Neural cell (in vitro differentiated cells): ENCODE data around the gene SELL. TPM values are rescaled to one million over a fixed set of nuclear protein-coding genes. Genes with fewer than 3 reads are reported as not detected.

ENCODE experiments used
- H2AFZ ChIP-seq: fragments of 200-600, 300-800 bp; sonication (generic), shearing (Covaris generic); 2 replicates; pipeline ENCODE4 v1.6.0; 2014; ENCODE audit warnings: low read depth, mild to moderate bottlenecking, antibody characterized with exemption, low read length, moderate library complexity
- H3F3A ChIP-seq: fragments of 200-600 bp; shearing (Covaris generic); 2 replicates; pipeline ENCODE4 v1.6.1; 2016; ENCODE audit warnings: mild to moderate bottlenecking, moderate library complexity, mixed read lengths, antibody characterized with exemption, low read length; ENCODE audit not compliant: insufficient read depth, poor library complexity, severe bottlenecking
- H3K27ac ChIP-seq: fragments of 200-600, 300-800 bp; sonication (generic), shearing (Covaris generic); 2 replicates; pipeline ENCODE4 v1.5.1; 2014; ENCODE audit warnings: mild to moderate bottlenecking, low read length, moderate library complexity
- H3K27me3 ChIP-seq: fragments of 300-800, 200-600 bp; sonication (generic), shearing (Covaris generic); 2 replicates; pipeline ENCODE4 v1.6.0; 2014; ENCODE audit warnings: mild to moderate bottlenecking, low read depth, low read length, moderate library complexity; ENCODE audit not compliant: insufficient read depth
- H3K36me3 ChIP-seq: fragments of 300-800, 200-600 bp; sonication (generic), shearing (Covaris generic); 2 replicates; pipeline ENCODE4 v1.5.1; 2014; ENCODE audit warnings: mild to moderate bottlenecking, antibody characterized with exemption, low read length, moderate library complexity; ENCODE audit not compliant: insufficient read depth
- H3K4me2 ChIP-seq: fragments of 300-800, 200-600 bp; sonication (generic), shearing (Covaris generic); 2 replicates; pipeline ENCODE4 v1.6.0; 2014; ENCODE audit warnings: mild to moderate bottlenecking, low read length
- H3K4me3 ChIP-seq: fragments of 300-800, 200-600 bp; sonication (generic), shearing (Covaris generic); 2 replicates; pipeline ENCODE4 v1.5.1; 2014; ENCODE audit warnings: mild to moderate bottlenecking, low read length, moderate library complexity
- H3K79me2 ChIP-seq: fragments of 200-600 bp; shearing (Covaris generic); replicated peaks from 2 replicates; pipeline ENCODE4 v1.6.0; 2014; ENCODE audit warnings: mild to moderate bottlenecking, low read length, moderate library complexity; ENCODE audit not compliant: insufficient read depth
- H3K9ac ChIP-seq: fragments of 300-800, 200-600 bp; sonication (generic), shearing (Covaris generic); 2 replicates; pipeline ENCODE4 v1.6.1; 2016; ENCODE audit warnings: mild to moderate bottlenecking, low read length, mixed read lengths
- H3K9me2 ChIP-seq: fragments of 200-600 bp; shearing (Covaris generic); 2 replicates; pipeline ENCODE4 v1.6.1; 2016; ENCODE audit warnings: mild to moderate bottlenecking, low read length, mixed read lengths; ENCODE audit not compliant: insufficient read depth
- H3K9me3 ChIP-seq: fragments of 200-600, 300-800 bp; sonication (generic), shearing (Covaris generic); 2 replicates; pipeline ENCODE4 v1.6.1; 2016; ENCODE audit warnings: mild to moderate bottlenecking, mixed run types, low read length, moderate library complexity, mixed read lengths
- H4K20me1 ChIP-seq: fragments of 200-600 bp; shearing (Covaris generic); 2 replicates; pipeline ENCODE4 v1.6.1; 2016; ENCODE audit warnings: mild to moderate bottlenecking, mixed run types; ENCODE audit not compliant: insufficient read depth
- EP300 ChIP-seq: fragments of 450-650 bp; conservative IDR thresholded peaks from 2 replicates; pipeline ENCODE4 v1.6.1; 2014; ENCODE audit warnings: antibody characterized with exemption, mild to moderate bottlenecking, moderate library complexity; ENCODE audit not compliant: poor library complexity, severe bottlenecking
- EZH2 ChIP-seq: fragments of 200-600, 300-800 bp; shearing (Covaris generic), sonication (generic); IDR thresholded peaks from 2 replicates; pipeline ENCODE4 v1.6.1; 2014; ENCODE audit warnings: antibody characterized with exemption, low read length, borderline replicate concordance, mild to moderate bottlenecking; ENCODE audit not compliant: insufficient read depth, poor library complexity, severe bottlenecking
- MXI1 ChIP-seq: fragments of 450-650 bp; conservative IDR thresholded peaks from 2 replicates; pipeline ENCODE4 v1.6.1; 2014; ENCODE audit warnings: antibody characterized with exemption, mild to moderate bottlenecking; ENCODE audit not compliant: poor library complexity, severe bottlenecking
- POLR2AphosphoS5 ChIP-seq: IDR thresholded peaks from 2 replicates; pipeline ENCODE4 v1.6.1; 2012
- RAD21 ChIP-seq: fragments of 450-650 bp; conservative IDR thresholded peaks from 2 replicates; pipeline ENCODE4 v1.6.1; 2014; ENCODE audit warnings: antibody characterized with exemption, mild to moderate bottlenecking, moderate library complexity
- REST ChIP-seq: IDR thresholded peaks from 2 replicates; pipeline ENCODE4 v1.6.1; 2012; ENCODE audit warnings: borderline replicate concordance
- SMC3 ChIP-seq: fragments of 450-650 bp; conservative IDR thresholded peaks from 2 replicates; pipeline ENCODE4 v1.6.1; 2014; ENCODE audit warnings: antibody characterized with exemption, mild to moderate bottlenecking, moderate library complexity; ENCODE audit not compliant: poor library complexity
- TAF1 ChIP-seq: IDR thresholded peaks from 2 replicates; pipeline ENCODE4 v1.6.1; 2012; ENCODE audit warnings: low read depth
- polyA plus RNA-seq: library from polyadenylated mRNA; depleted of rRNA; stranded (reverse); fragments of >200 nt; gene quantifications from 2 replicates; pipeline ENCODE4 v1.2.3, GENCODE V29; 2014
- TF ChIP-seq, protein P1 (sequence below): fragments of 450-650 bp; IDR thresholded peaks from 2 replicates; pipeline ENCODE4 v1.5.1; 2014; ENCODE audit warnings: antibody characterized with exemption, mild to moderate bottlenecking, moderate library complexity; ENCODE audit not compliant: poor library complexity, severe bottlenecking

SELL gene
- polyA plus RNA-seq, 1 donor from 2014 or later = not detected

DNA sequence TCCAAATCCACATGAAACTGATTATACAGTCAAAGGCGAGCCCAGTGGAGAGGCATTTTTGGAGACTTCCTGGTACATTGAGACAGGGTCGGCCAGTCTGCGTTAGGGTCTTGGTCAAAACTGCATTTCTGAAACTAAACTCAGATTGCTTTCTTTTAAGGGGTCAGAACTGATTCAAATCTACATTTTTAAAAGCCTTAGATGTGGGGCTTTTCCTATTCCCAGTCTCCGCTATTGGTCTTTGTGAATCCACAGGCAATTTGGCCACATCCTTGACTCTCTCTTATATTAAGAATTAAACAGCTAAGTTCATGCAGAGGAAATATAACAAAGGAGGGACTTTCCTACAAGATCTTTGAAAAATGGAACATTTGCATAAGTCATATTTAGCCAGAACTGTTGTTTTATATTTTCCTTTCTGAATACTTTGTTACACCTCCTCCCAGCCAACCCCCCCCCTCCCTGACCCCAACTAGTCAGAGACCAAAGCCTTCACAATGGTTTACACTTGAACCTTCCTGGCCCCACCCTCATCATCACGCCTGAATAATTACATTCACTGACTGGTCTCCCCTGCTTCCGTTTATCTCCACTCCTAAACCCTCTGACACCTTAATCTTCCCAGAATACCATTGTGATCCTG lies 30.9 kb downstream of the SELL start:
- TF ChIP-seq TAF1 (no peak), EP300 (no peak), RAD21 (no peak), MXI1 (no peak), SMC3 (no peak), EZH2 (no peak), REST (no peak), POLR2AphosphoS5 (no peak)
- TF ChIP-seq, protein P1, sequence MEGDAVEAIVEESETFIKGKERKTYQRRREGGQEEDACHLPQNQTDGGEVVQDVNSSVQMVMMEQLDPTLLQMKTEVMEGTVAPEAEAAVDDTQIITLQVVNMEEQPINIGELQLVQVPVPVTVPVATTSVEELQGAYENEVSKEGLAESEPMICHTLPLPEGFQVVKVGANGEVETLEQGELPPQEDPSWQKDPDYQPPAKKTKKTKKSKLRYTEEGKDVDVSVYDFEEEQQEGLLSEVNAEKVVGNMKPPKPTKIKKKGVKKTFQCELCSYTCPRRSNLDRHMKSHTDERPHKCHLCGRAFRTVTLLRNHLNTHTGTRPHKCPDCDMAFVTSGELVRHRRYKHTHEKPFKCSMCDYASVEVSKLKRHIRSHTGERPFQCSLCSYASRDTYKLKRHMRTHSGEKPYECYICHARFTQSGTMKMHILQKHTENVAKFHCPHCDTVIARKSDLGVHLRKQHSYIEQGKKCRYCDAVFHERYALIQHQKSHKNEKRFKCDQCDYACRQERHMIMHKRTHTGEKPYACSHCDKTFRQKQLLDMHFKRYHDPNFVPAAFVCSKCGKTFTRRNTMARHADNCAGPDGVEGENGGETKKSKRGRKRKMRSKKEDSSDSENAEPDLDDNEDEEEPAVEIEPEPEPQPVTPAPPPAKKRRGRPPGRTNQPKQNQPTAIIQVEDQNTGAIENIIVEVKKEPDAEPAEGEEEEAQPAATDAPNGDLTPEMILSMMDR = no peak
- Histone ChIP-seq H3K27me3 (no peaks in the 10 kb centered on the region), H3K36me3 (no peaks in the 10 kb centered on the region), H3K9me2 (no peaks in the 10 kb centered on the region), H3K4me2 (no peak overlapping the region), H3K79me2 (no peaks in the 10 kb centered on the region), H3K9ac (no peak overlapping the region), H4K20me1 (no peaks in the 10 kb centered on the region), H3K27ac (no peak overlapping the region), H2AFZ (no peak overlapping the region), H3F3A (no peaks in the 10 kb centered on the region), H3K4me3 (no peak overlapping the region), H3K9me3 (no peaks in the 10 kb centered on the region)

GRCh38 chr1:169679692-169680091 lies 31.7 kb downstream of the SELL start:
- no peak overlapping the region for H3K27ac ChIP-seq
- H3K4me3 ChIP-seq = no peak overlapping the region
- no peaks in the 10 kb centered on the region for H3F3A ChIP-seq
- no peaks in the 10 kb centered on the region for H3K27me3 ChIP-seq
- H3K4me2 ChIP-seq = no peak overlapping the region
- H3K9me3 ChIP-seq = no peaks in the 10 kb centered on the region
- no peaks in the 10 kb centered on the region for H3K36me3 ChIP-seq
- H3K9ac ChIP-seq = no peak overlapping the region
- TF ChIP-seq RAD21 (no peak), MXI1 (no peak), REST (no peak), EZH2 (no peak), TAF1 (no peak), EP300 (no peak), POLR2AphosphoS5 (no peak), SMC3 (no peak)
- TF ChIP-seq, protein P1 = no peak
- H3K9me2 ChIP-seq = no peaks in the 10 kb centered on the region
- H4K20me1 ChIP-seq = no peaks in the 10 kb centered on the region
- no peaks in the 10 kb centered on the region for H3K79me2 ChIP-seq
- H2AFZ ChIP-seq = no peak overlapping the region
